ENCODE measurements around the gene VSX2. TPM values are rescaled to one million over a fixed set of nuclear protein-coding genes. Genes with fewer than 3 reads are reported as not detected.

The VSX2 gene
- total RNA-seq, 1 experiment from 2014 or later, result not detected

GRCh38 chr14:74257941-74258763, 18.9 kb downstream of the VSX2 start:
- H3K27me3 Mint-ChIP-seq (ENCODE audit: unreplicated experiment), result peaks cover 35% of the 10 kb centered on the region

GRCh38 chr14:74258764-74259035, 19.5 kb downstream of the VSX2 start:
- Mint-ChIP-seq H3K9me3 (ENCODE audit: low read depth, unreplicated experiment) (no peaks in the 10 kb centered on the region), H3K4me1 (ENCODE audit: low read depth, unreplicated experiment) (no peaks in the 10 kb centered on the region), H3K27ac (ENCODE audit: unreplicated experiment) (no peak overlapping the region), H3K4me3 (ENCODE audit: low read depth, unreplicated experiment) (no peak overlapping the region), H3K36me3 (ENCODE audit: insufficient read depth, unreplicated experiment) (peaks cover 7% of the 10 kb centered on the region), H3K27me3 (ENCODE audit: unreplicated experiment) (peaks cover 29% of the 10 kb centered on the region)
- no peak for DNase-seq
- no TSS peak for BruUV-seq (replicated peaks)
- no peak for TF ChIP-seq CTCF (IDR thresholded peaks at IDR 0.05; ENCODE audit: unreplicated experiment)
- intact Hi-C loops (cut with micrococcal nuclease; ENCODE audit: unreplicated experiment), result no loop called here
- CTCF ChIA-PET, result interaction anchor here (0.7 kb wide), 1 partner anchor 281 kb away, joined by 3 read pairs; no protein-coding TSS in a partner anchor

More at GRCh38 chr14:74257941-74258763, 18.9 kb downstream of the VSX2 start:
- H3K4me3 Mint-ChIP-seq (ENCODE audit: low read depth, unreplicated experiment), result peak overlapping the region; percentile 52
- peaks cover 7% of the 10 kb centered on the region for H3K36me3 Mint-ChIP-seq (ENCODE audit: insufficient read depth, unreplicated experiment)
- H3K27ac Mint-ChIP-seq (ENCODE audit: unreplicated experiment), result no peak overlapping the region
- CTCF ChIA-PET, result interaction anchor here (0.7 kb wide), 1 partner anchor 281 kb away, joined by 3 read pairs; no protein-coding TSS in a partner anchor
- DNase-seq, result no peak
- no peaks in the 10 kb centered on the region for H3K4me1 Mint-ChIP-seq (ENCODE audit: low read depth, unreplicated experiment)
- BruUV-seq (replicated peaks), result no TSS peak
- intact Hi-C loops (cut with micrococcal nuclease; ENCODE audit: unreplicated experiment), result no loop called here
- no peak for TF ChIP-seq CTCF (IDR thresholded peaks at IDR 0.05; ENCODE audit: unreplicated experiment)
- no peaks in the 10 kb centered on the region for H3K9me3 Mint-ChIP-seq (ENCODE audit: low read depth, unreplicated experiment)

GRCh38 chr14:74259513-74259912, 20.3 kb downstream of the VSX2 start:
- DNase-seq, result no peak
- no peaks in the 10 kb centered on the region for H3K9me3 Mint-ChIP-seq (ENCODE audit: low read depth, unreplicated experiment)
- H3K27ac Mint-ChIP-seq (ENCODE audit: unreplicated experiment), result no peak overlapping the region
- intact Hi-C loops (cut with micrococcal nuclease; ENCODE audit: unreplicated experiment), result no loop called here
- peaks cover 7% of the 10 kb centered on the region for H3K36me3 Mint-ChIP-seq (ENCODE audit: insufficient read depth, unreplicated experiment)
- peaks cover 23% of the 10 kb centered on the region for H3K27me3 Mint-ChIP-seq (ENCODE audit: unreplicated experiment)
- H3K4me1 Mint-ChIP-seq (ENCODE audit: low read depth, unreplicated experiment), result no peaks in the 10 kb centered on the region
- TF ChIP-seq CTCF (IDR thresholded peaks at IDR 0.05; ENCODE audit: unreplicated experiment), result no peak
- CTCF ChIA-PET, result no interaction called here
- no TSS peak for BruUV-seq (replicated peaks)
- no peak overlapping the region for H3K4me3 Mint-ChIP-seq (ENCODE audit: low read depth, unreplicated experiment)

- peaks cover 23% of the 10 kb centered on the region for H3K27me3 Mint-ChIP-seq (ENCODE audit: unreplicated experiment)
- no TSS peak for BruUV-seq (replicated peaks)
- no peak overlapping the region for H3K27ac Mint-ChIP-seq (ENCODE audit: unreplicated experiment)
- H3K4me1 Mint-ChIP-seq (ENCODE audit: low read depth, unreplicated experiment), result peaks cover 8% of the 10 kb centered on the region
- H3K36me3 Mint-ChIP-seq (ENCODE audit: insufficient read depth, unreplicated experiment), result peaks cover 7% of the 10 kb centered on the region
- no peaks in the 10 kb centered on the region for H3K9me3 Mint-ChIP-seq (ENCODE audit: low read depth, unreplicated experiment)
- intact Hi-C loops (cut with micrococcal nuclease; ENCODE audit: unreplicated experiment), result no loop called here
- DNase-seq, result no peak
- TF ChIP-seq CTCF (IDR thresholded peaks at IDR 0.05; ENCODE audit: unreplicated experiment), result no peak
- no peak overlapping the region for H3K4me3 Mint-ChIP-seq (ENCODE audit: low read depth, unreplicated experiment)
- CTCF ChIA-PET, result no interaction called here
These were observed 21.4 kb downstream of the VSX2 start for GRCh38 chr14:74260525-74261233.

All from Calu3 (cell line).